Subcutaneous abdominal adipose tissue (tissue), 5 donors: ENCODE results near the gene ART1.
"Not testable (repeated sequence)": the region's sequence is repeated elsewhere in the genome, so short reads cannot be mapped to it uniquely, and the experiment has no call there.

Source experiments
- H3K27ac ChIP-seq: one replicate; pipeline ENCODE4 v1.7.0; 2013; ENCODE audit warnings: low read depth, mild to moderate bottlenecking, inconsistent platforms, low read length, moderate library complexity
- H3K27me3 ChIP-seq, 5 donors: one replicate each; pipeline ENCODE4 v1.7.0; 2013; ENCODE audit warnings: low read length in 5 of 5, inconsistent platforms in 1 of 5; ENCODE audit not compliant: control insufficient read depth in 5 of 5, insufficient read depth in 4 of 5
- H3K36me3 ChIP-seq, 5 donors: one replicate each; pipeline ENCODE4 v1.7.0; 2013; ENCODE audit warnings: low read length in 5 of 5; ENCODE audit not compliant: control insufficient read depth in 5 of 5, insufficient read depth in 5 of 5
- H3K4me1 ChIP-seq, 5 donors: one replicate each; pipeline ENCODE4 v1.7.0; 2013; ENCODE audit warnings: low read length in 5 of 5, mild to moderate bottlenecking in 3 of 5, moderate library complexity in 1 of 5; ENCODE audit not compliant: control insufficient read depth in 5 of 5, insufficient read depth in 5 of 5
- H3K4me3 ChIP-seq, 5 donors: one replicate each; pipeline ENCODE4 v1.7.0; 2013; ENCODE audit warnings: low read length in 5 of 5, low read depth in 1 of 5
- H3K9ac ChIP-seq, 5 donors: one replicate each; pipeline ENCODE4 v1.7.0; 2013; ENCODE audit warnings: low read length in 5 of 5, mild to moderate bottlenecking in 4 of 5, moderate library complexity in 3 of 5
- H3K9me3 ChIP-seq, 5 donors: one replicate each; pipeline ENCODE4 v1.7.0; 2013; ENCODE audit warnings: low read length in 5 of 5; ENCODE audit not compliant: control insufficient read depth in 5 of 5
- donor health status: healthy.
- donor health status: healthy.
- donor health status: healthy.
- donor health status: healthy.
- donor health status: healthy.

ART1 gene, protein sequence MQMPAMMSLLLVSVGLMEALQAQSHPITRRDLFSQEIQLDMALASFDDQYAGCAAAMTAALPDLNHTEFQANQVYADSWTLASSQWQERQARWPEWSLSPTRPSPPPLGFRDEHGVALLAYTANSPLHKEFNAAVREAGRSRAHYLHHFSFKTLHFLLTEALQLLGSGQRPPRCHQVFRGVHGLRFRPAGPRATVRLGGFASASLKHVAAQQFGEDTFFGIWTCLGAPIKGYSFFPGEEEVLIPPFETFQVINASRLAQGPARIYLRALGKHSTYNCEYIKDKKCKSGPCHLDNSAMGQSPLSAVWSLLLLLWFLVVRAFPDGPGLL

DNA sequence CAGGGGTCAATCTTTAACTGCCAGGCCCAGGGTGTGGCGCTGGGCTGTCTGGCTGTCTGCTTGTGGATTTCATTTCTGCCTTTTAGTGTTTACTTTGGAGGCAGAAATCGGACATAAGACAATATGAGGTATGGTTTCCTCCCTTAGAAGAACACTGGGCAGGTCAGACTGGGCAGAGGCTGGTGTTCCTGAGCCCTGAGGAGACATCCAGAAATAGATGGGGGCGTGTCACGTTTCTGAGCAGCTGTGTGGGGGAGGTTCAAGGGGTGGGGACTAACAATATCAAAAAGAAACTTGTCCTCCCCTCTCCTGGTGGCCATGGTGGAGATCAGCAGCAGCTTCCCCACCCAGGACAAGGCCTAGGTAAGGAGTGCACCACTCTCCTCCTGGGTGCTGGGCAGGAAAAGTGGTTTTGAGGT, at the start of gene ART1:
Gene ART1 (plus strand): TSS at position 312 of the 419 bp plus-strand sequence. CDS start 14,086 bp downstream, outside the sequence.
- Histone ChIP-seq H3K27ac (no peak within 1 kb of the TSS), H3K4me1 (peaks cover 5 to 16% (median 12%) of the 10 kb centered on the region in 5 donors), H3K9ac (no peak within 1 kb of the TSS), H3K9me3 (no peaks in the 10 kb centered on the region), H3K4me3 (no peak within 1 kb of the TSS), H3K27me3 (peaks cover 0 to 13% (median 3%) of the 10 kb centered on the region in 5 donors), H3K36me3 (no peaks in the 10 kb centered on the region)

DNA sequence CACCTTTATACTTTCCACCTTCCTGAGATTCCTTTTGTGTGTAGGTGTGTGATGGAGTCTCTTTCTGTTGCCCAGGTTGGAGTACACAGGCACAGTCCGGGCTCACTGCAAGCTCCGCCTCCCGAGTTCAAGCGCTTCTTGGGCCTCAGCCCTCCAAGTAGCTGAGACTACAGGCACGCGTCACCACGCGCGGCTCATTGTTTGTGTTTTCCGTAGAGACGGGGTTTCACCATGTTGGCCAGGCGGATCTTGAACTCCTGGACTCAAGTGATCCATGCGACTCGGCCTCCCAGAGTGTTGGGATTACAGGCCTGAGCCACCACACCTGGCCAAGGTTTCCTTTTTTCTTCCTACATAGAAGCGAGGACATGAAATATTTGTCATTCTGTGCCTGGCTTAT, 47.2 kb upstream of the ART1 start:
- not testable (repeated sequence) for H3K27ac ChIP-seq, H3K4me3 ChIP-seq, H3K36me3 ChIP-seq, H3K9me3 ChIP-seq, H3K4me1 ChIP-seq, H3K9ac ChIP-seq, H3K27me3 ChIP-seq

DNA sequence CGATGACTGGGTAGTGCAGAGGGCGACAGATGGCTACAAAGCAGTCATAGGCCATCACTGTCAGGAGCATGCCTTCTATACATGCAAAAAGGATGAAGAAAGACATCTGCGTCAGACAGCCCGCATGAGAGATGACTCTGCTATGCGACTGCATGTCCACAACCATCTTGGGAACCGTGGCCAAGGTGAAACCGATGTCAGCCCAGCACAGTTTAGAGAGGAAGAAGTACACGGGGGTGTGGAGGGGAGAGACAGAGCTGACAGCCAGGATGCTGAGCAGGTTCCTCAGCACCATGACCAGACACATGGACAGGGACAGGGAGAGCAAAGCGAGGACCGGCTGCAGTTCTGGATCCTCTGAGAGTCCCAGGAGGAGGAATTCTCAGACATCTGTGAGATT, 44.7 kb upstream of the ART1 start:
- not testable (repeated sequence) for H3K27me3 ChIP-seq, H3K27ac ChIP-seq, H3K4me3 ChIP-seq, H3K4me1 ChIP-seq, H3K36me3 ChIP-seq, H3K9me3 ChIP-seq, H3K9ac ChIP-seq

DNA sequence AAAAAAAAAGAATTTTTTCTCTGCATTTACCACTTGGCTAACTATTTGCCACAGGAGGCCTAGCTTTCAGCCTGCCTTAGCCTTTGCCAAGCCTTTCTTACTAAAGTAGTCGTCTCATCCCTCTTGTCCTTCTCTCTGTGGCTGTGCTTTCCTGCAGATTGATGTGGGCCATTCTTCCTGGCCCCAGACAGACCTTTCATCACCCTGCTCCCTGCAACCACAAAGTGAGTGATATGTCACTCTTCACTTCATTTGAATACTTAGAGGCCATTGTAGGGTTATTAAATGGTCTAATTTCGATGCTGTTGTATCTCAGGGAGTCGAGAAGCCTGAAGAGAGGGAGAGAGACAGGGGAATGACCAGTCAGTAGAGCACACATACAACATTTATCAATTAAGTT, 40.8 kb upstream of the ART1 start:
- no peak overlapping the region for H3K27ac ChIP-seq

DNA sequence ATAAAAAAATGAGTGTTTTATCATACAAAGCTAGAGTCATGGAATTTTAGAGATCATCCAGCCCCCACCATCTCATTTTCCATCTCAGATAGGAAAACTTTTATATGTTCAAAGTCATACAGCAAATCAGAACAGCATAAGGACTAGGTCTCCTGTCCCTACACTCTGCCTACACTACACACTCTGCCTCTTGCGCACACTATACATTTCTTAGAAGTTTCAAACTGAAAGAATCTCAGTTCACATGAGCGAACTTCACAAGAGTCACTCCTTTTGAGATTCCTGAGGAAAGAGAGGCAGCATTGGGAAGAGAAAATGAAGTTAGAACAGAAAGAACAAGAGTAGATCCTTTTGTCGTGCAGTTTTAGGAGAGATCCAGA, 39.7 kb upstream of the ART1 start:
- no peaks in the 10 kb centered on the region for H3K4me1 ChIP-seq
- H3K27ac ChIP-seq = no peak overlapping the region
- H3K9ac ChIP-seq = no peak overlapping the region
- H3K27me3 ChIP-seq = no peaks in the 10 kb centered on the region
- no peak overlapping the region for H3K4me3 ChIP-seq
- H3K36me3 ChIP-seq = no peaks in the 10 kb centered on the region
- no peaks in the 10 kb centered on the region for H3K9me3 ChIP-seq

More for the DNA sequence above, 40.8 kb upstream of the ART1 start:
- Histone ChIP-seq H3K36me3 (no peaks in the 10 kb centered on the region), H3K4me3 (no peak overlapping the region), H3K9me3 (no peaks in the 10 kb centered on the region), H3K9ac (no peak overlapping the region), H3K4me1 (no peaks in the 10 kb centered on the region), H3K27me3 (no peaks in the 10 kb centered on the region)

DNA sequence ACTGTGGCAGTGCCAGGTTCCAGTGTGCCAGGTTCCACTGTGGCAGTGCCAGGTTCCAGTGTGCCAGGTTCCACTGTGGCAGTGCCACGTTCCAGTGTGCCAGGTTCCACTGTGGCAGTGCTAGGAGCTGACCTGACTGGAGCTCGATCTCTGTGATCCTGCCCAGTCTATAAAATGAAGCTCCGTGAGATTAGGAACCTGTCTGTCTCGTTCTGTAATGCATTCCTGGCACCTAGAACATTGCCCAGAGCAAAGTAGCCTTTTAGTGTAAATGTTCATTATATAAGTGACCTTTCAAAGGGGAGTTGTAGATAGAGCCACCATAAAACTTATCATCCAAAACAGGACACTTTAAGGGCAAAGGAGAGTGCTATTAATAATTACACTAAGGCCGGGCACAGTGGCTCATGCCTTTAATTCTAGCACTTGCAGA, 39.1 kb upstream of the ART1 start:
- no peak overlapping the region for H3K27ac ChIP-seq
- H3K9ac ChIP-seq = no peak overlapping the region
- no peaks in the 10 kb centered on the region for H3K9me3 ChIP-seq
- H3K36me3 ChIP-seq = no peaks in the 10 kb centered on the region
- H3K4me1 ChIP-seq = no peaks in the 10 kb centered on the region
- H3K4me3 ChIP-seq = no peak overlapping the region
- no peaks in the 10 kb centered on the region for H3K27me3 ChIP-seq

DNA sequence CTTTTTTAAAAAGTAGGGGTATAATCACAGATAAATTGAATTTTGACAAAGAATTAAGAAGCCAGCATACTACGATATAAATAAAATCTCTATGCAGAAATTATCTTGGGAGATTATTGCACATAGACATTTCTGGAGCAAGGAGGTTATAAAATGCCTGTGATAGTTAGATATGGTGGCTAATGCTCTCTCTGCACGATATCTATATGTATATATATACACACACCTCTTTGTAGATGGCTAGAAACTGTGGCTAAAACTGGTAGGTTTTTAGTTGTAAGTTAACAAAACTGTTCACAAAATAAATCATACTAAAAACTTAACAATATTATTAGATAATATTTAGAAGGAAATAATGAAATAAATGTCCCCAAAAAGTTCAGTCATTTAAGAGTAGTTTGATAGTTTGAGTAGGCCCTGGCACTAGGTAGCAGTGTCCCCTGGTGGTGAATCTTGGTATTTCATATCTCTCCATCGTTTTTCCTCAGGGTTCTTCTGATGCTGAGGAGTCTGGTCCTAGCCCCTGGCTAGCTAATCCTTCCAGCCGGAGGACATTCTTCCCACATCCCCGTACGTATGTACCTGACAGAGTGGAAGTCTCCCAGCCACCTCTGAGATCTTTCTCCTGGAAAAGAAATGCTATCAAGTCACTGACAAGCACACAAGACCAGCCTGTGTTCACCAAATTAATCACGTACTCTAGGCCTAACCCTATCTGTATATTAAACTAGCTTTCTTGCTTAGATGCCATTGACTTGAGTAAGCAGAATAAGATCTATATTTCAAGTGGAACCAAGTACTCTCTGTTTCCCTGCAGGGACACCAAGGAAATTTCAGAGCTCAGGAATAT, 35.3 kb upstream of the ART1 start:
- Histone ChIP-seq H3K9ac (no peak overlapping the region), H3K27ac (no peak overlapping the region), H3K9me3 (peaks cover 0 to 7% (median 0%) of the 10 kb centered on the region in 5 donors), H3K36me3 (no peaks in the 10 kb centered on the region), H3K4me1 (peaks cover 0 to 9% (median 0%) of the 10 kb centered on the region in 5 donors), H3K27me3 (no peaks in the 10 kb centered on the region), H3K4me3 (no peak overlapping the region)

DNA sequence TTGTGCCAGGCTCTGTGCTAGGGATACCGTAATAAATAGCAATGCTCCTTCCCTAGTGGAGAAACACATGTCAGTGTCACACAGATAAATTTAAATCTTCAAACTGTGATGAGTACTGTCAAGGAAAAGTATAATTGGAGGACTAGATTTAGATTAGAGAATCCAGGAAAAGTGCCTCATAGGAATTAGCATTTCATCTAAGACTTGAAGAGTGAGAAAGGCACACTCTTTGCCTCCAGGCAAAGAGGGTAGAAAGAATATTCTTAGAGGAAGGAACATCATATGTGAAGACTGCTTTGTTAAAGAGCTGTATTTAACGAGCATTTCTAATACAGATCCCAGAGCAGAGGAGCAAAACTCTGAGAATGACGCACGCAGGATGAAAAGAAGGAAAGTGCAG, 34.1 kb upstream of the ART1 start:
- no peak overlapping the region for H3K9ac ChIP-seq
- peaks cover 0 to 7% (median 0%) of the 10 kb centered on the region in 5 donors for H3K9me3 ChIP-seq
- no peak overlapping the region for H3K27ac ChIP-seq
- peaks cover 0 to 13% (median 0%) of the 10 kb centered on the region in 5 donors for H3K4me1 ChIP-seq
- no peak overlapping the region for H3K4me3 ChIP-seq
- H3K27me3 ChIP-seq = no peaks in the 10 kb centered on the region
- no peaks in the 10 kb centered on the region for H3K36me3 ChIP-seq

DNA sequence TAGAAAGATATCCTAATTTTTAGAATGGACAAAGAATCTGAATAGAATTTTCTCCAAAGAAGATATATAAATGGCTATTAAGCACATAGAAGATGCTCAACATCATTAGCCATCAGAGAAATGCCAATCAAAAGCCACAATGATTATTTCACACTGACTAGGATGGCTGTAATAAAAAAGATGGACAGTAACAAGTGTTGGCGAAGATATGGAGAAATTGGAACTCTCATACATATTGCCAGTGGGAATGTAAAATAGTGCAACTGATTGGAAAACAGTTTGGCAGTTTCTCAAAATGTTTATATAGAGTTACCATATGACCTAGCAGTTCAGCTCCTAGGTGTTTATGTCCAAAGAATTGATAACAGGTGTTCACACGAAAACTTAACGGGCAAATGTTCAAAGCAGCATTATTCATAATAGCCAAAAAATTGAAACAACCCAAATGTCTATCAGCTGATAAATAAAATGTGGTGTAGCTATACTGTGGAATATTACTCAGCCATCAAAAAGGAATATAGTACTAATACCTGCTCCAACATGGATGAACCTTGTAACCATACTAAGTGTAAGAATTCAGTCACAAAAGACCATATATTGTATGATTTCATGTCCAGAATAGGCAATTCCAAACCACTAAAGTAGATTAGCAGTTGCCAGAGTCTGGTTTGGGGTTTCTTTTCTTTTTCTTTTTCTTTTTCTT, 32.8 kb upstream of the ART1 start:
- no peaks in the 10 kb centered on the region for H3K36me3 ChIP-seq
- H3K27me3 ChIP-seq = no peaks in the 10 kb centered on the region
- H3K9me3 ChIP-seq = peaks cover 0 to 7% (median 0%) of the 10 kb centered on the region in 5 donors
- peaks cover 0 to 13% (median 0%) of the 10 kb centered on the region in 5 donors for H3K4me1 ChIP-seq
- H3K27ac ChIP-seq = no peak overlapping the region
- no peak overlapping the region for H3K9ac ChIP-seq
- no peak overlapping the region for H3K4me3 ChIP-seq
